Upper lobe of left lung (tissue), 4 donors: Measurements from ENCODE around the gene CLC.

Source experiments
- EP300 ChIP-seq, 4 donors: sonication (generic); formaldehyde crosslinking; IDR thresholded peaks; one replicate each; pipeline ENCODE4 v1.5.1; 2017; ENCODE audit warnings: antibody characterized with exemption in 4 of 4, control low read depth in 2 of 4
- TF ChIP-seq, protein P1 (sequence below), 6 experiments: fragments of 450-650 bp in 4 of 6; fragments of 200-600 bp in 2 of 6; sonication (generic) in 2 of 6; IDR thresholded peaks; one replicate each; pipeline ENCODE4 v1.5.1; 2016 to 2019; ENCODE audit warnings: antibody characterized with exemption in 6 of 6

DNA sequence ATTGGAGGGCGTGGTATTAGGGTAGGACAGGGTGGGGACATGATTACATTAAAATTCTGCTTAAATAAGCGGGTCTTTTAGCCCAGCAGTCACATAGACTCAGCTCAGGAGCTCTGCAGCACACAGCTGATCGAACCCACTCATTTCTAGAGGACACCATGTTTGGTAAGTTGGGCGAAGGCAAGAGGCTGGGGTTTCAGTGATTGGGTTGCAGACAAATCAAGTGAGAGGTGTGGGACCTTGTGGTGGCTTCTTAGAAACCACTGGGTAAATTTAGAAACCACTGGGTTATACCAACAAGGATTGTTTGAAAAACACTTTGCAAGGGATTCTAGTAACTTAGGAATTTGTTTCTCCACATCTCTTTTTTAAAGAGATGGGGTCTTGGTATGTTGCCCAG is 40.9 kb upstream of the CLC start, which contains the start of gene LEUTX:
- TF ChIP-seq, protein P1, sequence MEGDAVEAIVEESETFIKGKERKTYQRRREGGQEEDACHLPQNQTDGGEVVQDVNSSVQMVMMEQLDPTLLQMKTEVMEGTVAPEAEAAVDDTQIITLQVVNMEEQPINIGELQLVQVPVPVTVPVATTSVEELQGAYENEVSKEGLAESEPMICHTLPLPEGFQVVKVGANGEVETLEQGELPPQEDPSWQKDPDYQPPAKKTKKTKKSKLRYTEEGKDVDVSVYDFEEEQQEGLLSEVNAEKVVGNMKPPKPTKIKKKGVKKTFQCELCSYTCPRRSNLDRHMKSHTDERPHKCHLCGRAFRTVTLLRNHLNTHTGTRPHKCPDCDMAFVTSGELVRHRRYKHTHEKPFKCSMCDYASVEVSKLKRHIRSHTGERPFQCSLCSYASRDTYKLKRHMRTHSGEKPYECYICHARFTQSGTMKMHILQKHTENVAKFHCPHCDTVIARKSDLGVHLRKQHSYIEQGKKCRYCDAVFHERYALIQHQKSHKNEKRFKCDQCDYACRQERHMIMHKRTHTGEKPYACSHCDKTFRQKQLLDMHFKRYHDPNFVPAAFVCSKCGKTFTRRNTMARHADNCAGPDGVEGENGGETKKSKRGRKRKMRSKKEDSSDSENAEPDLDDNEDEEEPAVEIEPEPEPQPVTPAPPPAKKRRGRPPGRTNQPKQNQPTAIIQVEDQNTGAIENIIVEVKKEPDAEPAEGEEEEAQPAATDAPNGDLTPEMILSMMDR (IDR thresholded peaks at IDR 0.05): no peak
- TF ChIP-seq EP300 (IDR thresholded peaks at IDR 0.05): no peak
